ENCODE data around the gene LPIN3.

LPIN3 gene

DNA sequence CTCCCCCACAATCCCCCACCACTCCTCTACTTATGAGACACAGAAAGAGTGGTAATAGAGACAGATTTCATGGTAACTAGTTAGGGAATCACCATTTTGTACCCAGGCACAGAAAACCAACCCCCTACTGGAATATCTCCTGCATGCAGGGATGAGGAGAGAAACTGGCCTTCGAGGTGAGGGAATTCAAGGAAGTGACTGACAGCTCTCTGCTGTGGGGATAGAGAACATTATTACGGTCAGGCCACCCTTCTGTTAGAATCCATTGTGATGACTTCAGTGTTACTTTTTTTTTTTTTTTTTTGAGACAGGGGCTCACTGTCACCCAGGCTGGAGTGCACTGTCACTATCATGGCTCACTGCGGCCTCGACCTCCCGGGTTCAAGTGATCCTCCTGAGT lies 13.4 kb upstream of the LPIN3 start:
- H2AK5ac ChIP-seq (ENCODE audit: low read length) = no peak overlapping the region
- no peak overlapping the region for H3K27ac ChIP-seq (ENCODE audit: low read depth, low read length)
- no peak overlapping the region for H3K4ac ChIP-seq (ENCODE audit: low read depth, low read length)
- H3K27me3 ChIP-seq (ENCODE audit: insufficient read depth, low read length) = no peaks in the 10 kb centered on the region
- DNase-seq = no peak
- no peak overlapping the region for H3K14ac ChIP-seq (ENCODE audit: low read length)
- H3K4me2 ChIP-seq (ENCODE audit: low read length) = no peak overlapping the region
- H3K23ac ChIP-seq (ENCODE audit: low read length) = no peak overlapping the region
- peaks cover 8 to 14% of the 10 kb centered on the region in 2 experiments for H3K4me1 ChIP-seq (ENCODE audit: control insufficient read depth in 1 of 2, insufficient read depth in 2 of 2, low read length in 2 of 2)
- H4K12ac ChIP-seq (ENCODE audit: low read depth, low read length) = no peak overlapping the region
- no CpG with 5 or more reads among the region's 5 CpGs for WGBS (ENCODE audit: extremely low coverage, insufficient coverage, insufficient read length)
- H3K18ac ChIP-seq (ENCODE audit: low read length) = no peak overlapping the region
- no peak overlapping the region for H2AFZ ChIP-seq (ENCODE audit: insufficient read depth, low read length, poor library complexity)
- H4K91ac ChIP-seq (ENCODE audit: low read depth, low read length) = no peak overlapping the region
- H2BK120ac ChIP-seq (ENCODE audit: insufficient read depth, low read length, poor library complexity) = no peak overlapping the region
- no peak overlapping the region for H2BK12ac ChIP-seq (ENCODE audit: low read length)
- H2BK5ac ChIP-seq (ENCODE audit: low read depth, low read length, poor library complexity) = no peak overlapping the region
- H3K79me1 ChIP-seq (ENCODE audit: low read length) = peaks cover 5% of the 10 kb centered on the region
- no peaks in the 10 kb centered on the region for H3K79me2 ChIP-seq (ENCODE audit: control insufficient read depth, insufficient read depth, low read length, poor library complexity)
- no peak overlapping the region for H3K9ac ChIP-seq (ENCODE audit: low read length)
- no peak overlapping the region for H3K4me3 ChIP-seq (ENCODE audit: low read depth, low read length)
- no peaks in the 10 kb centered on the region for H3K36me3 ChIP-seq (ENCODE audit: control insufficient read depth in 1 of 2, insufficient read depth in 2 of 2, low read length in 2 of 2)
- H4K8ac ChIP-seq (ENCODE audit: low read depth, low read length) = no peak overlapping the region
- no peaks in the 10 kb centered on the region for H3K9me3 ChIP-seq (ENCODE audit: insufficient read depth, low read depth, low read length)

DNA sequence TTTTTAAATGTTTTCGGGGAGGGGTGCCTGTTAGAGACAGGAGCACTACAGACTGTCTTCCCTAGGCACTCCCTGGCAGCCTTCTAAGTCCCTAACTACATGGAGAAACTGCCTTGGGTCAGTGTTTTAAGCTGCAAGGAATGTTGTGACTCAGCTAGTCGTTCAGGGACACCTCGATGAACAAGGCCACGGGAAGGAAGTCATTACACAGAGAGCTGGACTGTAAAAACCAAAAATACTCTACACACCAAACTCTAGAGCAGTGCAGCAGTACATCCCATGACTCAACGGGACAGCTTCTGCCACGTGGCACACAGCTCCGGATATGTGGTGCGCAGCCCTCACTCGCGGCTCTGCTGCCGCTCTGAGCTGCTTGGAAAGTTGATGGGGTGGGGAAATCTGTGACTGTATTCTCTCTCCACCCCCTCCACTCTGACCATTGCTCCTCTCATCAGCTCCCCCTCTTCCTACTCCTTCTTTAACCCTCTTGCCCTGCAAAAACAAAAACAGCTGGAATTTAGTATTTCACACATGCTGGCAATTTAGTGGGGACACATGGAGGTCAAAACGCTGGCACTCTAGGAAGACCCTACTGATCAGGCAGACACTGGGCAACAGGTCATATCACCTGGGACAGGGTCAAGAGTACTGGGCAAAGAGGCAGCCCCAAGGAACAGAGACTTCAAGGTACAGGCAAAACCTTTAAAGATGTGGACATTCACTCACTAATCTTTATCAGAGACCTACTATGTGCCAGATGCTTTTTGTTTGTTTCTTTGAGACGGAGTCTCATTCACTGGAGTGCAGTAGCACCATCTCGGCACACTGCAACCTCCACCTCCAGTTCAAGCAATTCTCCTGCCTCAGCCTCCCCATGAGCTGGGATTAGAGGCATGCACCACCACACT lies 10.9 kb upstream of the LPIN3 start:
- Histone ChIP-seq H2BK5ac (ENCODE audit: low read depth, low read length, poor library complexity) (peak overlapping the region; percentile 11), H2AK5ac (ENCODE audit: low read length) (peak overlapping the region; percentile 76), H3K18ac (ENCODE audit: low read length) (no peak overlapping the region), H4K12ac (ENCODE audit: low read depth, low read length) (no peak overlapping the region), H4K8ac (ENCODE audit: low read depth, low read length) (no peak overlapping the region), H3K4ac (ENCODE audit: low read depth, low read length) (no peak overlapping the region), H3K79me1 (ENCODE audit: low read length) (peaks cover 5% of the 10 kb centered on the region), H3K14ac (ENCODE audit: low read length) (peak overlapping the region; percentile 59), H2BK12ac (ENCODE audit: low read length) (peak overlapping the region; percentile 73), H2AFZ (ENCODE audit: insufficient read depth, low read length, poor library complexity) (peak overlapping the region; percentile 30), H3K36me3 (ENCODE audit: control insufficient read depth in 1 of 2, insufficient read depth in 2 of 2, low read length in 2 of 2) (no peaks in the 10 kb centered on the region), H3K9ac (ENCODE audit: low read length) (no peak overlapping the region), H3K4me2 (ENCODE audit: low read length) (peak overlapping the region; percentile 15), H4K91ac (ENCODE audit: low read depth, low read length) (peak overlapping the region; percentile 46), H3K9me3 (ENCODE audit: insufficient read depth, low read depth, low read length) (no peaks in the 10 kb centered on the region), H3K4me3 (ENCODE audit: low read depth, low read length) (no peak overlapping the region), H3K23ac (ENCODE audit: low read length) (no peak overlapping the region), H3K27ac (ENCODE audit: low read depth, low read length) (peak overlapping the region; percentile 69), H3K4me1 (ENCODE audit: control insufficient read depth in 1 of 2, insufficient read depth in 2 of 2, low read length in 2 of 2) (peaks cover 8 to 14% of the 10 kb centered on the region in 2 experiments), H3K27me3 (ENCODE audit: insufficient read depth, low read length) (no peaks in the 10 kb centered on the region), H2BK120ac (ENCODE audit: insufficient read depth, low read length, poor library complexity) (no peak overlapping the region), H3K79me2 (ENCODE audit: control insufficient read depth, insufficient read depth, low read length, poor library complexity) (no peaks in the 10 kb centered on the region)
- no CpG with 5 or more reads among the region's 14 CpGs for WGBS (ENCODE audit: extremely low coverage, insufficient coverage, insufficient read length)
- DNase-seq = peak; percentile 91 to 96

DNA sequence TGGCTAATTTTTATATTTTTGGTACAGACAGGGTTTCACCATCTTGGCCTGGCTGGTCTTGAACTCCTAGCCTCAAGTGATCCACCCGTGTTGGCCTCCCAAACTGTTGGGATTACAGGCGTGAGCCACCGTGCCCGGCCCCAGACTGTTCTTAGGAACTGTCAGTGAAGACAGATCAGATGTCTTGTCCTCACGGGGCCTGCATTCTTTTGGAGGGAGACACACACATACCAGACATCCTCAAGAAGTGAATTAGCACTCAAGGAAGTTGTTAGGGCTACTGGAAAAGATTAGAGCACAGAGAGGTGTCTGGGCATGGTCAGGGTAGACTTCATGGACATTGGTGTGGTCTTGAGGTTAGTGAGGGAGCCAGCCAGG lies 10.3 kb upstream of the LPIN3 start:
- no peak overlapping the region for H3K18ac ChIP-seq (ENCODE audit: low read length)
- H2AK5ac ChIP-seq (ENCODE audit: low read length) = no peak overlapping the region
- H2AFZ ChIP-seq (ENCODE audit: insufficient read depth, low read length, poor library complexity) = peak overlapping the region; percentile 17
- H2BK12ac ChIP-seq (ENCODE audit: low read length) = no peak overlapping the region
- no peak overlapping the region for H2BK120ac ChIP-seq (ENCODE audit: insufficient read depth, low read length, poor library complexity)
- H3K4me2 ChIP-seq (ENCODE audit: low read length) = no peak overlapping the region
- H3K23ac ChIP-seq (ENCODE audit: low read length) = no peak overlapping the region
- no peak overlapping the region for H4K8ac ChIP-seq (ENCODE audit: low read depth, low read length)
- H3K27ac ChIP-seq (ENCODE audit: low read depth, low read length) = peak overlapping the region; percentile 69
- no peaks in the 10 kb centered on the region for H3K27me3 ChIP-seq (ENCODE audit: insufficient read depth, low read length)
- H3K79me2 ChIP-seq (ENCODE audit: control insufficient read depth, insufficient read depth, low read length, poor library complexity) = no peaks in the 10 kb centered on the region
- no peaks in the 10 kb centered on the region for H3K9me3 ChIP-seq (ENCODE audit: insufficient read depth, low read depth, low read length)
- H2BK5ac ChIP-seq (ENCODE audit: low read depth, low read length, poor library complexity) = no peak overlapping the region
- H3K9ac ChIP-seq (ENCODE audit: low read length) = no peak overlapping the region
- no peak overlapping the region for H4K12ac ChIP-seq (ENCODE audit: low read depth, low read length)
- no peak overlapping the region for H3K4me3 ChIP-seq (ENCODE audit: low read depth, low read length)
- H3K4me1 ChIP-seq (ENCODE audit: control insufficient read depth in 1 of 2, insufficient read depth in 2 of 2, low read length in 2 of 2) = peaks cover 8 to 14% of the 10 kb centered on the region in 2 experiments
- peak; percentile 78 to 87 for DNase-seq
- no peak overlapping the region for H3K4ac ChIP-seq (ENCODE audit: low read depth, low read length)
- H3K79me1 ChIP-seq (ENCODE audit: low read length) = peaks cover 5% of the 10 kb centered on the region
- no peak overlapping the region for H3K14ac ChIP-seq (ENCODE audit: low read length)
- H4K91ac ChIP-seq (ENCODE audit: low read depth, low read length) = peak overlapping the region; percentile 46
- WGBS (ENCODE audit: extremely low coverage, insufficient coverage, insufficient read length) = no CpG with 5 or more reads among the region's 5 CpGs
- H3K36me3 ChIP-seq (ENCODE audit: control insufficient read depth in 1 of 2, insufficient read depth in 2 of 2, low read length in 2 of 2) = no peaks in the 10 kb centered on the region

DNA sequence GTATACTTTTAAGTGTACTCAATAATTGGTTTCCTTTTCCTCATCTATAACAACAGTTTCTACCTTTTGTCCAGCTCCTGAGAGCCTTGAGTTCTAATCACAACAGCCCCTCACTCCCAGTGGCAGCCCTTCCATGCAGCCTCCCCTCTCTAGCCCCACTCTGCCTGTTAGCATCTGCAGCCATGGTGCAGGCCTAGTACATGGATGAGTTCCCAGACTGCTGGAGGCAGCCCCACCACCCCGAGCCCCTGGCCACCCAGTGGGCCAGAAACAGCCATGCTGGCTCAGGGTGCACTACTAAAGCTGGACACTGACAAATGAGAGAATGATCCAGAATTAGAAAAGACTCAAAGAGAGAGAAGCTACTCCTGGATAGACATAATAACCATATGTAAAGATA lies 9.7 kb upstream of the LPIN3 start:
- WGBS (ENCODE audit: extremely low coverage, insufficient coverage, insufficient read length) = no CpG with 5 or more reads among the region's 1 CpG
- Histone ChIP-seq H2BK12ac (ENCODE audit: low read length) (no peak overlapping the region), H3K23ac (ENCODE audit: low read length) (no peak overlapping the region), H3K4me2 (ENCODE audit: low read length) (no peak overlapping the region), H4K8ac (ENCODE audit: low read depth, low read length) (no peak overlapping the region), H3K4me3 (ENCODE audit: low read depth, low read length) (no peak overlapping the region), H3K27ac (ENCODE audit: low read depth, low read length) (no peak overlapping the region), H3K18ac (ENCODE audit: low read length) (no peak overlapping the region), H2BK5ac (ENCODE audit: low read depth, low read length, poor library complexity) (peak overlapping the region; percentile 3), H3K79me1 (ENCODE audit: low read length) (peaks cover 5% of the 10 kb centered on the region), H3K9me3 (ENCODE audit: insufficient read depth, low read depth, low read length) (no peaks in the 10 kb centered on the region), H2AFZ (ENCODE audit: insufficient read depth, low read length, poor library complexity) (no peak overlapping the region), H2AK5ac (ENCODE audit: low read length) (no peak overlapping the region), H3K79me2 (ENCODE audit: control insufficient read depth, insufficient read depth, low read length, poor library complexity) (no peaks in the 10 kb centered on the region), H3K4me1 (ENCODE audit: control insufficient read depth in 1 of 2, insufficient read depth in 2 of 2, low read length in 2 of 2) (peaks cover 8 to 14% of the 10 kb centered on the region in 2 experiments), H3K9ac (ENCODE audit: low read length) (no peak overlapping the region), H3K27me3 (ENCODE audit: insufficient read depth, low read length) (no peaks in the 10 kb centered on the region), H4K91ac (ENCODE audit: low read depth, low read length) (peak overlapping the region; percentile 19), H3K36me3 (ENCODE audit: control insufficient read depth in 1 of 2, insufficient read depth in 2 of 2, low read length in 2 of 2) (no peaks in the 10 kb centered on the region), H4K12ac (ENCODE audit: low read depth, low read length) (no peak overlapping the region), H3K4ac (ENCODE audit: low read depth, low read length) (no peak overlapping the region), H3K14ac (ENCODE audit: low read length) (no peak overlapping the region), H2BK120ac (ENCODE audit: insufficient read depth, low read length, poor library complexity) (peak overlapping the region; percentile 46)
- DNase-seq = no peak

Data from trophoblast cell (in vitro differentiated cells and primary cell).